ENCODE data around the gene BICRAL.

- TF ChIP-seq POLR2A (IDR thresholded peaks at IDR 0.05) (no peak), EP300 (IDR thresholded peaks at IDR 0.05) (no peak)
Observed at GRCh38 chr6:42787063-42787472, 5.2 kb downstream of the BICRAL start.

Measured in stomach (tissue), 4 donors.